PFSK-1 (cell line): ENCODE measurements around the gene DGKI.

ENCODE experiments used
- POLR2AphosphoS5 ChIP-seq: IDR thresholded peaks from 2 replicates; pipeline ENCODE4 v1.6.1; 2012; ENCODE audit warnings: low read depth, mild to moderate bottlenecking, control low read depth, low read length, moderate library complexity
- TAF1 ChIP-seq: IDR thresholded peaks from 2 replicates; pipeline ENCODE4 v1.6.1; 2012; ENCODE audit warnings: low read length, control low read depth, borderline replicate concordance; ENCODE audit not compliant: insufficient read depth

- TF ChIP-seq POLR2AphosphoS5, result no peak
- no peak for TF ChIP-seq TAF1
These were observed 446.6 kb downstream of the DGKI start for GRCh38 chr7:137399827-137400823.
